Kidney (tissue), 14 donors: ENCODE measurements around the gene PIP5K1C. TPM values are rescaled to one million over a fixed set of nuclear protein-coding genes. Genes with fewer than 3 reads are reported as not detected.

Experiments used
- DNase-seq, 5 donors: peaks; one replicate each; pipeline ENCODE4 v3.0.0-alpha.2; 2013 to 2020
- FAIRE-seq: peaks from 2 replicates; lab custom pipeline; 2012; peaks lifted over from hg19 to GRCh38; lab: Jason Lieb, UNC
- H3K27ac ChIP-seq, 2 donors: one replicate each; pipeline ENCODE4 v1.7.0; 2013; ENCODE audit warnings: low read depth in 2 of 2, low read length in 2 of 2, inconsistent platforms in 1 of 2
- H3K27me3 ChIP-seq: one replicate; pipeline ENCODE4 v1.7.1; 2013; ENCODE audit warnings: low read length, inconsistent platforms; ENCODE audit not compliant: control insufficient read depth, insufficient read depth
- H3K36me3 ChIP-seq, 3 donors: one replicate each; pipeline versions ENCODE4 v1.7.0 to v1.7.1; 2013; ENCODE audit warnings: low read length in 3 of 3, control low read depth in 1 of 3, inconsistent platforms in 1 of 3; ENCODE audit not compliant: insufficient read depth in 3 of 3, control insufficient read depth in 2 of 3
- H3K4me1 ChIP-seq, 3 donors: one replicate each; pipeline versions ENCODE4 v1.7.0 to v1.7.1; 2013; ENCODE audit warnings: low read length in 3 of 3, inconsistent platforms in 1 of 3, low read depth in 1 of 3; ENCODE audit not compliant: control insufficient read depth in 2 of 3, insufficient read depth in 2 of 3
- H3K4me3 ChIP-seq, 3 donors: one replicate each; pipeline versions ENCODE4 v1.7.0 to v1.8.1; 2013; ENCODE audit warnings: low read length in 3 of 3, control low read depth in 1 of 3, inconsistent platforms in 1 of 3
- H3K9ac ChIP-seq, 3 donors: one replicate each; pipeline versions ENCODE4 v1.7.0 to v1.7.1; 2013; ENCODE audit warnings: low read length in 3 of 3, control low read depth in 1 of 3, inconsistent platforms in 1 of 3
- H3K9me3 ChIP-seq, 3 donors: one replicate each; pipeline versions ENCODE4 v1.7.0 to v1.7.1; 2013; ENCODE audit warnings: low read length in 3 of 3, control low read depth in 1 of 3, inconsistent platforms in 1 of 3; ENCODE audit not compliant: control insufficient read depth in 2 of 3, insufficient read depth in 1 of 3
- CTCF ChIP-seq: IDR thresholded peaks from 3 replicates; pipeline ENCODE4 v1.5.1; 2012; ENCODE audit warnings: mild to moderate bottlenecking, moderate library complexity, borderline replicate concordance; ENCODE audit not compliant: insufficient read depth; ENCODE audit errors: extremely low read depth
- intact Hi-C: fragments of 100-400 bp; cut with DNase I; formaldehyde crosslinking; loops from one replicate; pipeline ENCODE4 v1.11.1; 2022
- polyA plus RNA-seq: library from polyadenylated mRNA; stranded (reverse); fragments of 350-450 nt; fragmentation: Illumina TruSeq; extraction: RNeasy Lipid Tissue Mini Kit (QIAGEN cat#74804); gene quantifications from one replicate; pipeline ENCODE4 v1.2.3, GENCODE V29; 2014; ENCODE audit warnings: low read depth, low replicate concordance; ENCODE audit not compliant: insufficient read depth
- total RNA-seq: library from RNA; stranded (reverse); fragmentation: NEBNext Ultra II Directional; extraction: Animal tissue kit (Norgen Biotek cat#: 25700); gene quantifications from one replicate; pipeline ENCODE4 v1.2.1, GENCODE V29; 2021
- donor health status: control.
- donor health status: control.
- donor health status: control.
- donor health status: control.
- donor health status: control.
- donor health status: DM: yes; HTN: yes; CAD: no.
- donor health status: Normal renal cell carcinoma (clear cell type).

The PIP5K1C gene
- total and polyA plus RNA-seq, 2 donors from 2014 or later, result 11.2 to 35.6 TPM

- intact Hi-C loops, result no loop called here
- peaks cover 0 to 2% (median 0%) of the 10 kb centered on the region in 3 donors for H3K36me3 ChIP-seq
Observed at GRCh38 chr19:3615524-3616135, 84.6 kb downstream of the PIP5K1C start.

GRCh38 chr19:3614858-3615505, 85.3 kb downstream of the PIP5K1C start:
- peak in 1 of 5 donors; percentile 75 for DNase-seq
- Histone ChIP-seq H3K9me3 (no peaks in the 10 kb centered on the region), H3K9ac (no peak overlapping the region), H3K4me1 (peaks cover 0 to 6% (median 0%) of the 10 kb centered on the region in 3 donors), H3K36me3 (peaks cover 0 to 2% (median 0%) of the 10 kb centered on the region in 3 donors), H3K4me3 (no peak overlapping the region), H3K27me3 (no peaks in the 10 kb centered on the region), H3K27ac (no peak overlapping the region)
- FAIRE-seq, result no peak
- TF ChIP-seq CTCF, result no peak
- intact Hi-C loops, result no loop called here

More at GRCh38 chr19:3615524-3616135, 84.6 kb downstream of the PIP5K1C start:
- Histone ChIP-seq H3K9me3 (no peaks in the 10 kb centered on the region), H3K9ac (no peak overlapping the region), H3K27me3 (no peaks in the 10 kb centered on the region), H3K4me1 (peaks cover 0 to 3% (median 0%) of the 10 kb centered on the region in 3 donors), H3K27ac (no peak overlapping the region), H3K4me3 (no peak overlapping the region)
- FAIRE-seq (no peak), DNase-seq (no peak)
- no peak for TF ChIP-seq CTCF

GRCh38 chr19:3613818-3614661, 86.2 kb downstream of the PIP5K1C start:
- DNase-seq (peak in 4 of 5 donors; percentile 37 to 69 (median 52)), FAIRE-seq (no peak)
- Histone ChIP-seq H3K27ac (no peak overlapping the region), H3K36me3 (peaks cover 0 to 2% (median 0%) of the 10 kb centered on the region in 3 donors), H3K9me3 (no peaks in the 10 kb centered on the region), H3K27me3 (no peaks in the 10 kb centered on the region), H3K9ac (no peak overlapping the region), H3K4me3 (no peak overlapping the region), H3K4me1 (peaks cover 0 to 11% (median 0%) of the 10 kb centered on the region in 3 donors)
- intact Hi-C loops, result no loop called here
- no peak for TF ChIP-seq CTCF
